ENCODE measurements around the gene SSPN. TPM values are rescaled to one million over a fixed set of nuclear protein-coding genes. Genes with fewer than 3 reads are reported as not detected.

Gene SSPN
- total and polyA plus RNA-seq, 9 of the 15 experiments (the other 6 are each of a cell fraction or from before 2014, with no cell fraction given), result 0.40 TPM; not detected in 8

GRCh38 chr12:26274441-26275312 lies 79.3 kb downstream of the SSPN start (continued):
- TF ChIP-seq ZNF398 (CRISPR knock-in tag; IDR thresholded peaks at IDR 0.05) (0 out of 2 replicates have a peak, but pooled peaks have one; percentile 24), GATAD2A (IDR thresholded peaks at IDR 0.05) (peak; percentile 70; the same call in 1 of the 2 replicates), PTTG1 (tag; IDR thresholded peaks at IDR 0.05; ENCODE audit: low read depth) (no peak; the same call in 1 of the 2 replicates), ZNF77 (CRISPR knock-in tag; IDR thresholded peaks at IDR 0.05) (no peak), SRSF1 (IDR thresholded peaks at IDR 0.05; ENCODE audit: low read depth, low read length) (no peak), MCM2 (IDR thresholded peaks at IDR 0.05; ENCODE audit: low read depth) (no peak), RBM34 (IDR thresholded peaks at IDR 0.05; ENCODE audit: borderline replicate concordance, insufficient read depth, low read length) (no peak), SMAD1 (IDR thresholded peaks at IDR 0.05; ENCODE audit: low read depth, low read length, partially characterized antibody) (peak; percentile 96), ZBTB1 (CRISPR knock-in tag; IDR thresholded peaks at IDR 0.05; ENCODE audit: borderline replicate concordance, low read depth) (peak; percentile 38; the same call in 1 of the 2 replicates), HDAC3 (IDR thresholded peaks at IDR 0.05; ENCODE audit: borderline replicate concordance, partially characterized antibody) (peak; percentile 81), ZNF263 (CRISPR knock-in tag; IDR thresholded peaks at IDR 0.05; ENCODE audit: borderline replicate concordance) (no peak; the same call in 1 of the 2 replicates), BHLHE40 (IDR thresholded peaks at IDR 0.05; ENCODE audit: low read length) (peak; percentile 51), FOXJ3 (CRISPR knock-in tag; IDR thresholded peaks at IDR 0.05) (no peak), CXXC5 (CRISPR knock-in tag; IDR thresholded peaks at IDR 0.05) (peak; percentile 76), ZNF445 (CRISPR knock-in tag; IDR thresholded peaks at IDR 0.05; ENCODE audit: low read depth) (no peak), SMAD3 (CRISPR knock-in tag; conservative IDR thresholded peaks at IDR 0.05) (no peak), WHSC1 (IDR thresholded peaks at IDR 0.05; ENCODE audit: low read length) (no peak), CTBP1 (IDR thresholded peaks at IDR 0.05; ENCODE audit: borderline replicate concordance) (peak; percentile 94), HINFP (tag; conservative IDR thresholded peaks at IDR 0.05; ENCODE audit: low read depth) (no peak), SREBF1 (IDR thresholded peaks at IDR 0.05; ENCODE audit: borderline replicate concordance, low read depth, low read length) (no peak), MBD1 (CRISPR knock-in tag; IDR thresholded peaks at IDR 0.05) (no peak), SREBF2 (CRISPR knock-in tag; IDR thresholded peaks at IDR 0.05) (no peak), ELK3 (CRISPR knock-in tag; IDR thresholded peaks at IDR 0.05) (no peak)

All from K562 (cell line).